ES-I3 (cell line): Measurements from ENCODE around the gene JPH2.

Experiments used
- H3K36me3 ChIP-seq: 2 replicates; pipeline ENCODE4 v1.6.1; 2013; ENCODE audit warnings: mild to moderate bottlenecking, low read length, control low read depth, moderate library complexity; ENCODE audit not compliant: insufficient read depth
- H3K4me1 ChIP-seq: 2 replicates; pipeline ENCODE4 v1.6.1; 2013; ENCODE audit warnings: mild to moderate bottlenecking, control low read depth, low read length; ENCODE audit not compliant: insufficient read depth
- H3K9ac ChIP-seq: 2 replicates; pipeline ENCODE4 v1.6.1; 2013; ENCODE audit warnings: low read depth, mild to moderate bottlenecking, low read length, moderate library complexity
- H3K9me3 ChIP-seq: 2 replicates; pipeline ENCODE4 v1.6.1; 2013; ENCODE audit warnings: mild to moderate bottlenecking, low read length, moderate library complexity; ENCODE audit not compliant: control insufficient read depth, insufficient read depth

The JPH2 gene

DNA sequence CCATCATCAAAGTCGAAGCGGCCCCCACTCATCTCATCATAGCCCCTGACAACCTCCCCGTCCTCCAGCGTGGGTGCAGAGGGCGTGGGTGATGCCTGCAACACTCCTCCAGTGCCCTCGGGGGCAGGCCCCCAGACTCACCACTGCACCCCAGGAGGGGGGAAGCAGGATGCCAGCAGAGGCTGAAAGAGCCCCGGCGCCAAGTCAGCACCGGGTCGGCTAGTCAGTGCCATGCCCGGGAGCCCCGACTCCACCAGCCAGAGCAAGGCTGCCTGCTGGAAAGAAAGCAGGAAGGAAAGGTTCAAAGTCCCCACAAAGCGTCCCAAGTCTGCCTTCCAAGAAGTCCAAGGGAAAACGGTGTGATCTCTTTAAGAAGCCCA is 324 bp downstream of the JPH2 start:
- peak overlapping the region; percentile 55 for H3K9ac ChIP-seq

DNA sequence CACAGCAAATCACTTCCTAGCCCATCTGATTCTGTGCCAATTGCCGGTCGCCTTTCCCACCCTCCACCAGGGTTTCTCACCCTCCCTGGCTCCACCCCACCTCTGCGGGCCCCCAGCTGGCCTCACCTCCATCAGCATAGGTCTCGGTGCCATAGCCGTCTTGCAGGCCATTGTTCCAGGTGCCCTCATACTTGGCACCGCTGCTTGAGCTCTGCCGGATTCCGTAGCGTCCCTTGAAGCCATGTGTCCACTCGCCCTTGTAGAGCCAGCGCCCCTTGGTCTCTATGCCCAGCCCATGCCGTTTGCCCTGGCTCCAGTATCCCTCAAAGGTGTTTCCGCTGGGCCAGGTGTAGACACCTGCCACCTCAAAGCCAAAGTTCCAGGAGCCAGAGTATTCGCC is 787 bp downstream of the JPH2 start:
- Histone ChIP-seq H3K9me3 (no peaks in the 10 kb centered on the region), H3K4me1 (peaks cover 18% of the 10 kb centered on the region), H3K36me3 (no peaks in the 10 kb centered on the region), H3K9ac (no peak overlapping the region; the same call in 1 of the 2 replicates)

More for the DNA sequence above, 324 bp downstream of the JPH2 start:
- Histone ChIP-seq H3K4me1 (peaks cover 13% of the 10 kb centered on the region), H3K9me3 (no peaks in the 10 kb centered on the region), H3K36me3 (no peaks in the 10 kb centered on the region)

DNA sequence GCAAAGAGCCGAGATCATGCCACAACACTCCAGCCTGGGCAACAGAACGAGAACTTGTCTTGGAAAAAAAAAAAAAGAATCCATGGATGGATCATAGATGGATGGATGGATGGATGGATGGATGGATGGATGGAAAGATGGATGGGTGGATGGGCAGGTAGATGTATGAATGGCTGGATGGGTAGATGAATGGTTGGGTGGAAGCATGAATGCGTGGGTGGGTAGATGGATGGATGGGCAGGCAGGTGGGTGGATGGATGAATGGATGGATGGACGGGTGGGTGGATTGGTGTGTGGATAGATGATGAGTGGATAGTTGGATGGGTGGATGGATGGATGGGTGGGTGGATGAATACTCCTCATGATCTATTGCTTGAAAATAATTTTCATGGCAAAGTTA is 1.4 kb downstream of the JPH2 start:
- Histone ChIP-seq H3K9ac (no peak overlapping the region), H3K4me1 (peaks cover 22% of the 10 kb centered on the region), H3K9me3 (no peaks in the 10 kb centered on the region), H3K36me3 (no peaks in the 10 kb centered on the region)

DNA sequence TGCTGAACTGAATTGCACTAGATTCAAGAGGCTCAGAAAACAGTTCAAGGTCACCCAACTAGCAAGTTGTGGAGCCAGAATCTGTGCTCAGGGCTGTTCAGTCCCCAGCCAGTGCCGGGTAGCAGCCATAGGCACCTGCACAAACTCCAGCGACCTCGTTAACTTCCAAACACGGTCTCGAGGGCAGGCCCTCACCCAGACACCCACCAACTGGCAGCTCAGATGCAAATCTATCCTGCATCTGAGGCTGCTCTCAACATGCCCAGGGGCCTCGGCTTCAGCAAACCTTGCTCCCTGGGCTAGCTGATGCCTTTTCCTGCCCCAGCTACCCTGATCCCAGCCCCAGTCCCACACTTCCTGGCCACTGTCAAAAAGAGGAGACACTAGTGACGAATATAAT is 3.7 kb downstream of the JPH2 start:
- Histone ChIP-seq H3K36me3 (no peaks in the 10 kb centered on the region), H3K9ac (no peak overlapping the region), H3K4me1 (peaks cover 21% of the 10 kb centered on the region)

DNA sequence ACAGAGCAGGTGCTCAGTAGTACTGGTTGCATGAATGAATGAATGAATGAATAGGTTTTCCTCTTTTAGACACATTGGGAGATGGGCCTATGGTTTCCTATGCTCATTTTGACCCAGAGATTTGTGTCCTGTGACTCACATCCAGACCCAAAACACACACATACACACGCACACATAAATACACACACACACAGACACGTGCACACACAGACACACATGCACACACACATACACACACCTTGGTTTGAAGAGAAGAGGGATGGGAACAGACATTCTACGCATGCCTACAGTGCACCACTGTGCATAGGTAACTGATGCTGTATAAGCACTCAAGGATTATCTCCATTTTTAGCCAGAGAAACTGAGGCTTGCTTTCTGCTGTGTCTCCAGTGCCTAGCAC is 4.1 kb downstream of the JPH2 start:
- Histone ChIP-seq H3K4me1 (peaks cover 17% of the 10 kb centered on the region), H3K9me3 (no peaks in the 10 kb centered on the region), H3K36me3 (no peaks in the 10 kb centered on the region), H3K9ac (no peak overlapping the region)

More for the DNA sequence above, 3.7 kb downstream of the JPH2 start:
- no peaks in the 10 kb centered on the region for H3K9me3 ChIP-seq

DNA sequence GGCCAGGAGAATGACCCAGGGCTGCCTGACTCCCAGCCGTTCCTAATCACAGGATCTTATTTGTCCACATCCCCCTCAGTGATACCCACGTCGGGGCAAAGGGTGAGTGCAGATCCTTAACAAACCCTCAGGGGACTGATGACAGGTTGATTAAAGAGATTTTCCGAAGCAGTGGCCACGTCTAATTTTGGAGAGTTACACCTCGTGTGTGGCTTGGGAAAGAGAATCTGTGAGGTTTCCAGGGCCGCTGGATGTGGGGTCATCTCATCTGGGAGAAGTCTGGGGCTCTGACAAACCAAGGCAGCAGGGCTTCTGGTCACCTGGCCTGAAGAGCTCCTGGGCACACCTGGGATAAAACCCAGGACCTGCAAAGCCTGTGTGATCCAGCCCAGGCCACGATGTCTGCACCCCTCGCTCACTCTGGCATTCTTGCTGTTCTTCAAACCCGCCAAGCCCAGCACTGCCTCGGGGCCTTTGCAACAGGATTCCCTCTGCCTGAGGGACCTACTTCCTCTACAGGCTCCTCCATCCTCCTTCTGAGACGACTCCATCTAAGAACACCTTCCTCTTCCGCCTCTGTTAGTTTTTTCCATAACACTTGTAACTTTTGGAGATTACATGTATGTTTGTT is 4.7 kb downstream of the JPH2 start:
- Histone ChIP-seq H3K4me1 (peaks cover 20% of the 10 kb centered on the region), H3K36me3 (no peaks in the 10 kb centered on the region), H3K9ac (no peak overlapping the region), H3K9me3 (no peaks in the 10 kb centered on the region)

DNA sequence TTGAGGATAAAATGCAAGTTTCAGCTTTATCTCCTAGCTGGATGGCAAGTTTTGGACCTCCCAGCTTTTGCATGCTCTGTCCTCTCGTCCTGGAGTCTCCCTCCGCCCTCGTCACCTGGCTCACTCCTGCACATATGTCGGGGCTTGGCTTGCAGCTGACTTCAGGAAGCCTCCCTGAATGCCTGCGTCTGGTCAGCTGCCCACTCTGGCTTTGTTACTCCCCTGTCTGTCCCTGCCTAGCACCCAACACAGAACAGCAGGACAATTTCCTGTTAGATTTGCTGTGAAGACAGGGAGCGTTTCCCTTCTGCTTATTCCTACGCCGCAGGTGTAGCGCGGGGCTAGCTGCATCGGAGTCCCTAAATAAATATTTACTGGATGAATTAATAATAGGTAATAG is 5.4 kb downstream of the JPH2 start:
- H3K36me3 ChIP-seq: no peaks in the 10 kb centered on the region
- no peak overlapping the region for H3K9ac ChIP-seq
- H3K9me3 ChIP-seq: no peaks in the 10 kb centered on the region
- H3K4me1 ChIP-seq: peaks cover 22% of the 10 kb centered on the region

DNA sequence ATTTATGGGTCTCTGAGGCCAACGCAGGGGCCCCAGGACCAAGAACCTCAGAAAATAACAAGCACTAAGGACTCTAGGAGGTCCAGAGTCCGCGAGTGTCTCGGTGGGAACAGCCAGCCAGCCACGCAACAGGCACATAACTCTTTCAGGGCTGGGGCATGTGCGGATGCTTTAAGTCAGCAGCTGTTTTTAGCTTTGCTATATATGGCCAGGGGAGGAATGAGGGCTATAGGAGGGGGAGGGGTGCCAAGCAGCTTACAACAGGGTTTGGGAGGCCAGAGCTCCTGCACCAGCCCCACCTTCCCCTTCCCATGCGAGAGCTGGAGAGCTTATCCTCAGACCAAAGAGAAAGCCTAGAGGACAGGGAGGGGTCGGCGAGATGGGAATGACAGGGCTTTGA is 6.2 kb downstream of the JPH2 start:
- Histone ChIP-seq H3K4me1 (peaks cover 22% of the 10 kb centered on the region), H3K36me3 (no peaks in the 10 kb centered on the region), H3K9me3 (no peaks in the 10 kb centered on the region), H3K9ac (no peak overlapping the region)

DNA sequence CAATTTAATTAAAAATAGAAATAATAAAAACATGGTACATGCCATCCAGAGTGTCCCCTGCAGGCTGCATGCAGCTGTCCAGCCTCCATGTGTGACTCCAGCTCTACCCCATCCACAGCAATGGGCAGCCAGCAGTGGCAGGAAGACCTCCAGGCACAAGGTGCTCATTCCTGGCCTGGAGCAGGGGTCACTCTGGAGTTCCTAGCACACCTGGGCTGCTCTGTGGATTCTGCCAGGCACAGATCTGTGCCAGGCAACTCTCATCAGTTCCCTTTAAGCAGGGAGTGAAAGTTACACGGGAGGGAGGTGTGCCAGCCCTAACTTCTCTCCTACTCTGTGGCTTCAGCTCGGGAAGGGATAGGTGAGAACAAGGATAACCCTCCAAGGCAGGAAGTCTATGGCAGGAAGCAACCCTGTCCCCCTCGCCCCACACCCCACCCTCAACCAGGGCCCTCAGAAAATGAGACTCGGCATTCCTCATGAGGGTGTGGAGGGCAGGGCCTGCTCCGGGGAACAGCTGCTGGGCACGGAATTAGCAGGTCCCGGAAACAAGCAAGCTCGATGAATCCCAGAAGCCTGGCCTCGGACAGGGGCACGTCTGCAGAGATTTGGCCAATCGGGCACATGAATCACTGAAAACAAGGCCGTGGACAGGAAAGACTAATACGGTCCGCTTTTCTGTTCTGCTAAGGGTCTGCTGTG is 10.0 kb downstream of the JPH2 start:
- Histone ChIP-seq H3K9ac (no peak overlapping the region; the same call in 1 of the 2 replicates), H3K9me3 (no peaks in the 10 kb centered on the region), H3K36me3 (no peaks in the 10 kb centered on the region), H3K4me1 (peaks cover 21% of the 10 kb centered on the region)

DNA sequence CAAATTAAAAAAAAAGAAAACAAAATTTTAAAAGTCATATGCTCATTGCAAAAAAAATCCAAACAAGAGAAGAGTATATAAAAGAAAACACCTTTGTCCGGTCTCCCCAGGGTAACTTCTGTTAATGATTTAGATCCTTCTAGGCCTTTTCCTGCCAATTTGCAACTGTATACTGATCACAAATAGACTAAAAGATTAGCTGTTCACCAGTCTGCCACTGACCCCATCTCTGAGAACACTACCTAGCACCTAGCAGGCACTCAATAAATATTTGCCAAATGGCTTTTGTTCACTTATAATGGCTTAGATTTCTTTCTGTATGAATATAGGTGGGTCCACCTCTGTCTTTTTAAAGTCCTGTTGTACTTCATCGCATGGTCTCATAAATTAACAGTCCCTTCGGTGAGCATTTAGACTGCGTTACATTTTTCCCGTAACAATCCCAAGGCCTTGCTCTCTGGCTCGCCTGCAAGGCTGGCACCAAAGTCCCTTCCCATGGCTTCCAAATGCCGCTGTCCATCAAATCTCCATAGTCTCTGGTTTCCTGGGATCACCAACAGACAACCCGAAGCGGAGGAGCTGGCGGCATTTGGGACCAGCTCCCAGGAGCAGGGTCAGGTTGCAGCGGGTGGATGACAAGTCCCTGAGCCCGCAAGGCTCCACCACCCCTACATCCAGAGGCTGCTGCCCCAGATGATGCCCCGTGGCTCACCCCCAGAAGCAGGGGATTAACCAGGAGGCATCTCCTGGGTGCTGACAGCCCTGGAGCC is 11.8 kb downstream of the JPH2 start:
- Histone ChIP-seq H3K36me3 (no peaks in the 10 kb centered on the region), H3K9me3 (no peaks in the 10 kb centered on the region), H3K9ac (no peak overlapping the region), H3K4me1 (peaks cover 19% of the 10 kb centered on the region)

DNA sequence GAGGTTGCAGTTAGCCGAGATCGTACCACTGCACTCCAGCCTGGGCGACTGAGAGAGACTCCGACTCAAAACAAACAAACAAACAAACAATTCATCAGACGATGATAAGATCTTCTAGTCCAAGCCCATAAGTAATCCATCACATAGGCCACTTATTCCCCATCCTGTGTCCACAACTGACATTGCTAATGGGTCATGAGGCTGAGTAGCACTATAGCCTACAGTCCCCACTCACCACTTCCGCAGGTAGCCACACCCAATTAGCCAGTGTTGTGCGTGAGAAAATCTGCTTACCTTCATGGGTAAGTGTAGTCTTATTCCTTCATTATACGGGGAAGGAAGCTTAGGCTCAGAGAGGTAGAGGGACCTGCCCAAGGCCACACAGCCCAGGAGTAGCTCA is 13.1 kb downstream of the JPH2 start:
- no peak overlapping the region for H3K9ac ChIP-seq
- H3K36me3 ChIP-seq: no peaks in the 10 kb centered on the region
- H3K9me3 ChIP-seq: no peaks in the 10 kb centered on the region
- H3K4me1 ChIP-seq: peaks cover 16% of the 10 kb centered on the region

DNA sequence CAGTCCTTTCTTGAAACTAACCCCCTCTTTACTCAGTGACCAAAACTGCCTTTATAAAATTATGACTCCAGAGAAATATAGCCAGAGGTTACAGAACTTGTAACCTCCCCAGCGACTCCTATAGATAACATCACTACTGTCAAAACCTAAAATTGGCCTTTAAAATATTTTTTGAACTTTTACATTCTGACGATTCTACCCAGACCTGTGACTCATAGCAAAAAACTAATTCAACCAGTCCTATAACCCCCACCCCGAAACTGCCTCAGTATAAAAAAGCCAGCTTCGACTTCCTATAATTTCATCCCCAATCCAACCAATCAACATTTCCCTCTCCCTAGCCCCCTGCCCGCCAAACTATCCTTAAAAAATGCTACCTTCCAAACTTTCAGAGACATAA is 13.9 kb downstream of the JPH2 start:
- no peak overlapping the region for H3K9ac ChIP-seq
- no peaks in the 10 kb centered on the region for H3K9me3 ChIP-seq
- peaks cover 16% of the 10 kb centered on the region for H3K4me1 ChIP-seq
- H3K36me3 ChIP-seq: no peaks in the 10 kb centered on the region

DNA sequence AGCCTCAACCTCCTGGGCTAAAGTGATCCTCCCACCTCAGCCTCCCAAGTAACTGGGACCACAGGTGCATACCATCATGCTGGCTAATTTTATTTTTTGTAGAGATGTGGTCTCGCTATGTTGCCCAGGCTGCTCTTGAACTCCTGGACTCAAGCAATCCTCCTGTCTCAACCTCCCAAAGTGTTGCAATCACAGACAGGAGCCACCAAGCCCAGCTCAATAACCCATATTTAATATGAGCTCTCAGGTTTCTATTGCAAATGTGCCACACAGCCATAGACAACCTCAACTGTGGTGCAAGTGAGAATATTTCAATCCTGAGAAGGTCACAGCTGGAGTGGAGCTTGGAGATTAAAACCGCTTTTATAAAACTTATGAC is 14.4 kb downstream of the JPH2 start:
- no peaks in the 10 kb centered on the region for H3K36me3 ChIP-seq
- no peak overlapping the region for H3K9ac ChIP-seq
- no peaks in the 10 kb centered on the region for H3K9me3 ChIP-seq
- H3K4me1 ChIP-seq: peaks cover 14% of the 10 kb centered on the region

DNA sequence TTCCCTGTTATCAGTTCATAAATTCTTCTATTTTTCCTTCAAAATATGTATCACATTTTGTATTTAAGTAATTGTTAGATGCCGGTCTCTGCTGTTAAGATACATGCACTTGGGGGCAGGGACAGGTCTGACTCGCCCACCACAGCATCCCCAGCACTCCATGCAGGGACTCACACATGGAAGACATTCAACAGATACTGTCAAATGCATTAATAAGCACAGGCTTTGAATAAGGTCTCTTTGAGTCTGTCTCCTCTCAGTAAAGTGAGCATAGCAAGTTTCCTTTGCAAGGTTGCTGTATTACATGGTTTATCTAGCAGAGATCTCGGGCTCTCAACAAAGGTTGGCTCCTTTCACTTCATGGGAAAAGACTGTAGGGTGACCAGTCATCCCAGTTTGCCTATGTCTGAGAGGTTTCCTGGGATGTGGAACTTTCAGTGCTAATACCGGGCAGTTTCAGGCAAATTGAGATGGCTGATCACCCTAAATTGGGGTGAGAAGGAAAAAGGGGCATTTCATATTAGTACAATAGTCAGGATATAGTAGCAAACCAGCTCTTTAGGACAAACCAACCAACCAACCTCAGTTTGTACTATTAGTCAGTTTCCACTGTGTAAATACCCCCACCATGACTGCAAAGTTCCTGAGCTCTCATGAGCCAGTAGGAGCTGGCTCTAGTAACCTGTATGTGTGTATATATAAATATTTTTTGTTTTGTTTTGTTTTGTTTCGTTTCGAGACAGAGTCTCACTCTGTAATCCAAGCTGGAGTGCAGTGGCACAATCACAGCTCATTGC is 15.0 kb downstream of the JPH2 start:
- Histone ChIP-seq H3K9me3 (no peaks in the 10 kb centered on the region), H3K9ac (no peak overlapping the region), H3K4me1 (peaks cover 9% of the 10 kb centered on the region; the same call in 1 of the 2 replicates), H3K36me3 (no peaks in the 10 kb centered on the region)
